Activated CD4-positive, alpha-beta T cell treated with anti-CD3 and anti-CD28 coated beads for 24 hours (primary cell): ENCODE results near the gene NAIP.
"Not testable (repeated sequence)": the region's sequence is repeated elsewhere in the genome, so short reads cannot be mapped to it uniquely, and the experiment has no call there.

Experiments used
- DNase-seq, 2 donors: peaks; one replicate each; pipeline ENCODE4 v3.0.0-alpha.2; 2020; ENCODE audit warnings: low read depth in 2 of 2

NAIP gene

GRCh38 chr5:71025289-71025953 lies at the start of gene NAIP:
NAIP (minus strand) TSS chr5:71025339; CDS start chr5:71012915, 12,424 bp downstream.
- not testable (repeated sequence) for DNase-seq

DNA sequence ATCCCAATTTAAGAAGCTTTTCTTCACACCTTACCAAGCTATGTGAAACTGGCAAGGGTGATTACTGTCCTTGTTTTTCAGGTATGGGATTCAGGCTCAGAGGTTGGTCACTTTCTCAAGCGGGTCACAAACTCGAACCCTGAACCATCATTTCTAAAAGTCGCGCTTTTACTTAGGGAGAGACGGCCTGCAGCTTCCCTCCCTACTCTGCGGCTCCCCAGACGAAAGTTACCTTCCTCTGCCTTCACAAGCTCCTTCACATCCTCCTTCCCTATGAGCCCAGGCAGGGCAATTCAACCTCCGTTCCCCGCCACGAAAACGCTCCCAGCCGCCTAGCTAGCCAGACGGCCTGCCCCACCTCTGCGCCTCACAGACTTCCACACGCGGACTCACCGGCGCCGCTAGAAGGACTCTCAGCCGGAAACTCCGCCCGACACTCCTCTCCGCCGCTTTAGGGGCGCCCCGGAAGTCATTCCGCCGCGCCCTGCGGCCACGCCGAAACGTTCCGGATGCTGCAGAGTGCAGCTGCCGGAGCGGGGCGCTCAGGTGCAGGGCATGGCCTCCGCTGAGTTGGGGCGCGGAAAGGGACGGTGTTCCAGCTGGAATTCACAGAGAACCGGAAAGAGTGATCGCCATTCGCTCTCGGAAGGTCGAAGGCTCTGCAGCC lies 42.3 kb upstream of the NAIP start, which contains the start of gene GTF2H2:
Gene GTF2H2 (minus strand): TSS at position 415 of the 667 bp plus-strand sequence. CDS start 4,913 bp downstream, outside the sequence.
- DNase-seq, result not testable (repeated sequence)

DNA sequence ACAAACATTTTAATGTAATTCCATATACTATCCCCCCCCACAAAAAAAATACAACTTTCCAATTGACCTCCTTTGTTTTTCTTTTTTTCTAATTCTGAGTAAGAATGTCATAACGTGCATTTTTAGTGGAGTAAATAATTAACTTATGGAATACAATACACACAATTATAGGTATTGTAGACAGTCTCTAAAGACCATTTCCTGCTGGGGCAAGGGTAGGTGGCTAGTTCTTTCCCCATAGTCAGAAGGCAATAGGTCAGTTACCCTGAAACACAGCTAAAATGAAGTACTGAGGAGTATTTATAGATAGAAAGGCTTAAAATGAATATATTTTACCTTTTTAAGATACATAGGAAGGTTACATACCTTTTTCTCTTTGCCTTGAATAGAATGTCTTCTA lies 36.2 kb upstream of the NAIP start:
- not testable (repeated sequence) for DNase-seq

DNA sequence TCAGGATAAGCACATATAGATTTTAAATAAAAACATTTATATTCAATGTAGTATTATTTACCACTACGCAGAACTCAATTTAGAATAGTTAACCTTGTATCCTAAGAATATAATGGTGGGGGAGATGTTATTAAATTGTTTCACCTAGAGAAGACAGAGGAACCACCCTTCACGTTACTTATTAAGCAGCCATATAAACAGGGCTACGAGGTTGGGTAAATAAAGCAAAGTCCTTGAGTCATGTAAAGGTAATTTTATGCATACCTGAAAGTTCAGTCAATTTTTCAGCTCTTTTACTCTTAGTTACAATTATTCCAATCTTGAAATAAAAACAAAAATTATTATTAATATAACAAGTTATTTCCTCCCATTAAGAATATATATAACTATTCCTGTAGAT lies 34.3 kb upstream of the NAIP start:
- DNase-seq, result not testable (repeated sequence)

- DNase-seq, result not testable (repeated sequence)
These were observed 19.7 kb upstream of the NAIP start for GRCh38 chr5:71044808-71045207.

GRCh38 chr5:71044128-71044527 lies 19.0 kb upstream of the NAIP start:
- DNase-seq, result not testable (repeated sequence)

GRCh38 chr5:71031046-71031776 lies 6.1 kb upstream of the NAIP start:
- DNase-seq, result not testable (repeated sequence)

DNA sequence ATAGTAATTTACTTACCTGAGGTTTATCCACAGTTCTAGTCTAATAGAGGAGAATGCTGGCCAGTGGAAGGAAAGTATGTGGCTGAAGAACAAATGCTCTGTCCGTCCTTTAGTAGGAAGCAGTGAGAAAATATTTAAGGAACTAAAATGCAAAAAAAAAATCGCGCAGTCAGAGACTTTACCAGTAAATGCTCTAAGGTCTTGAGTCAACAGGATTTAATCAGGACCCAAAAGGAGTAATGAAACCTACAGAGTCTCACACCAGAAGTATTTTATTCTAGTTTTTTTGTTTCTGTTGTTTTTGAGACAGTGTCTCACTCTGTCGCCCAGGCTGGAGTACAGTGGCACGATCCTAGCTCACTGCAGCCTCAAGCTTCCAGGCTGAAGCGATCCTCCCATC lies 4.5 kb downstream of the NAIP start:
- not testable (repeated sequence) for DNase-seq

- not testable (repeated sequence) for DNase-seq
These were observed 6.6 kb downstream of the NAIP start for GRCh38 chr5:71018376-71019005.

DNA sequence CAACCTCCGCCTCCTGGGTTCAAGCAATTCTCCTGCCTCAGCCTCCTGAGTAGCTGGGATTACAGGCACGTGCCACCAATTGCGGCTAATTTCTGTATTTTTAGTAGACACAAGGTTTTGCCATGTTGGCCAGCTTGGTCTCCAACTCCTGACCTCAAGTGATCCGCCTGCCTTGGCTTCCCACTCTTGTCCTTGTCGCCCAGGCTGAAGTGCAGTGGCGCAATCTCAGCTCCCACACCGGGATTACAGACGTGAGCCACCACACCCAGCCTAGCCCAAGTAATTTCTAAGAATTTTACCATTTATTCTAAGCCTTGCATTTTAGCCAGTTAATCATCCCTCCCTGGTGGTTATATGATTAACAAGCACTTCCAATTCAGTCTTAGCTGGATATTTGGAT lies 11.0 kb downstream of the NAIP start:
- DNase-seq, result no peak

- DNase-seq, result no peak
These were observed 11.6 kb downstream of the NAIP start for GRCh38 chr5:71013575-71013974.

- no peak for DNase-seq
These were observed 13.8 kb downstream of the NAIP start for GRCh38 chr5:71011194-71011792.

GRCh38 chr5:71006983-71007382 lies 18.2 kb downstream of the NAIP start:
- not testable (repeated sequence) for DNase-seq

DNA sequence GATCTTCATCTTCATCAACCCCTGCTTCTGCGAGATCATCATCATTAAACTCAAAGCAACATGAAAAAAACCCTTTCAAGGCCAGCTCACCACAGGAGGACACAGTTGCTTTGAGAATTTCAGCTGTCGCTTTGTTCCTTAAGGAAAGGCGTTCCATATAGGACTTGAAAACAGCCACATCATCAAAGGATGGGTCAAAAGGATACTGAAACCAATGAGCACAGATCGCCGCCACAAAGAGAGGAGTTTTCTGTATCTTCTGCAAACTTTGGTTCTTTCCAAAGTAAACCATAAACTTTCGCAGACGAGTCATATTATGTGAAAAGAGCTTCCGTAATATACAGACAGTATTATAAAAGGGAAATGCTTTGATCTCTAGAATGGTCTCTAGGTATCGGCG lies 40.3 kb downstream of the NAIP start:
- not testable (repeated sequence) for DNase-seq

DNA sequence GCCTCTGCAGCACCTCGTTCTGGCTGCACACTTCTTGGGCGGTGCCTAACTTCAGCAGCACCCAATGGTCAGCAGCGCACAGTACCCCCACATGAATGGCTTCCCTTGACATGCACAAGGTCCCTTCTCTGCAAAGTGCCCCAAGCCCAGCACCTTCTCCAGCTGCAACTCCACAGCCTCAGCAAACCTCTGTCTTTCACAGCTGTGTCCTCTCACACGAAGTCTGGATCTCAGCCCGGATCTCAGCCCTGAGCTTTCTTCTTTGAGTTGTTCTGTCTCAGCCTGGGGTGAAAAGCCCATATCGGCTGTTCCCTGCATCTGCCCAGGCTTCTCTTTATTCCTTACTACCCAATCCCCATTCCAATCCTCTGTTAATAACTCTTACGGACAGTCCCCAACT lies 57.9 kb downstream of the NAIP start:
- not testable (repeated sequence) for DNase-seq

DNA sequence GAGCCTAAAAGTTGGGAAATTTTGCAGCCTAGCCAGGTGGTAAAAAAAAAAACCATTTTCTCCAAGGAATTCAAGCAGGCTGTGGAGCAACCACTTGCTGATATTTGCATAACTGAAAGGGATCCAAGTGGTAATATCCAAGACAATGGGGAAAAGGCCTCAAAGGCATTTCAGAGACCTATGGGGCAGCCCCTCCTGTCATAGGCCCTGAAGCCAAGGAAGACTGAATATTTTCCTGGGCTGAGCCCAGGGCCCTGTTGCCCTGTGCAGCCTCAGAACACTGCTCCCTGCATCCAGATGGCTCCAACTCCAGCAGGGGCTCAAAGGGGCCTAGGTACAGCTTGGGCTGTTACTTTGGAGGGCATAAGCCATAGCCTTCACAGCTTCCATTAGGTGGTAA lies 60.6 kb downstream of the NAIP start:
- not testable (repeated sequence) for DNase-seq

- DNase-seq, result not testable (repeated sequence)
These were observed 72.1 kb downstream of the NAIP start for GRCh38 chr5:70953068-70953467.

- not testable (repeated sequence) for DNase-seq
These were observed 92.6 kb downstream of the NAIP start for GRCh38 chr5:70932560-70932959.

DNA sequence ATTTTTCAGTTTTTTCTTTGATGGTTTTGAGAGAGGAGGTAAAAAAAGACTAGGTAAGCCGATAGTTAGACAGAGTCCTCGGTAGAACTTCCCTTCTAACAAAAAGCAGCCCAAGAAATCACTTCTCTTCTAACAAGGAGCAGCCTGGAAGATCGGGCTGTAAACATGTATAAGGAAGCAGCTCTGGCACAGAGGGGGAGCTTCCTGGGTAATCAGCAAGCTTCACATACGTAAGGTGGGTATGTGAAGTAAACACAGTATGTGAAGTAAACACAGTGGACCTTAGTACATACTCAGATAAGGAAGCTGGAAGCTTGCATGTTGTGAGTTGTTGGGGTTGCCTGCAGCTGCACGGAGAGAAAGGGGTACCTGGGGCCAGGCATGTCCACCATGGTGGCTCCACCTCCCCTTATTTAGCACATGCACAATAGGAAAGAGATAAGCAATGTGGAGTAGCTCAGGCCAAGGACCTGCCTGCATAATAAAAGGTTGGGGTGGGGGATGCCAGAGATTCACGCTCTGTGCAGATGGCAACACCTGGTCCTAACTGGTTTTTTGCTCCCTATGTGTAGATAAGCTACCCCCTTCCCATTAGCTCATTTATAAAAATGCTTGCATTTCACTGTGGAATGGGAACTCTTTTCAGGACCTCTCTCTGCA lies 93.3 kb downstream of the NAIP start:
- not testable (repeated sequence) for DNase-seq

DNA sequence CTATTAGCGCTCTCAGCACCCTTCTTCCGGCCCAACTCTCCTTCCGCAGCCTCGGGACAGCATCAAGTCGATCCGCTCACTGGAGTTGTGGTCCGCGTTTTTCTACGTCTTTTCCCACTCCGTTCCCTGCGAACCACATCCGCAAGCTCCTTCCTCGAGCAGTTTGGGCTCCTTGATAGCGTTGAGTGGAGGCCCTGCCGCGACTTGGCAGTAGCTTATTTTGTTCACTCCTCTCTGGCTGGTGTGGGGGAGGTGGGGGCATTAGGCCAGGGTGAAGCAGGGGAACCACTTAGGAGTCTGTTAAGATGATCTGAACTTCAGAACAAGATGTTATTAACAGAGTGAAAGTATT lies 100.0 kb downstream of the NAIP start:
- DNase-seq, result not testable (repeated sequence)
